D721Med (cell line): ENCODE measurements around the gene FAT1.

ENCODE experiments used
- DNase-seq: peaks from one replicate; pipeline ENCODE4 v3.0.0; 2011; ENCODE audit warnings: low spot score; ENCODE audit not compliant: insufficient read length
- FAIRE-seq: peaks from 2 replicates; lab custom pipeline; 2011; peaks lifted over from hg19 to GRCh38; lab: Jason Lieb, UNC
- CTCF ChIP-seq: IDR thresholded peaks from 2 replicates; pipeline ENCODE4 v1.5.1; 2012; ENCODE audit warnings: mild to moderate bottlenecking, control low read depth; ENCODE audit not compliant: insufficient read depth; ENCODE audit errors: missing control alignments

Gene FAT1

DNA sequence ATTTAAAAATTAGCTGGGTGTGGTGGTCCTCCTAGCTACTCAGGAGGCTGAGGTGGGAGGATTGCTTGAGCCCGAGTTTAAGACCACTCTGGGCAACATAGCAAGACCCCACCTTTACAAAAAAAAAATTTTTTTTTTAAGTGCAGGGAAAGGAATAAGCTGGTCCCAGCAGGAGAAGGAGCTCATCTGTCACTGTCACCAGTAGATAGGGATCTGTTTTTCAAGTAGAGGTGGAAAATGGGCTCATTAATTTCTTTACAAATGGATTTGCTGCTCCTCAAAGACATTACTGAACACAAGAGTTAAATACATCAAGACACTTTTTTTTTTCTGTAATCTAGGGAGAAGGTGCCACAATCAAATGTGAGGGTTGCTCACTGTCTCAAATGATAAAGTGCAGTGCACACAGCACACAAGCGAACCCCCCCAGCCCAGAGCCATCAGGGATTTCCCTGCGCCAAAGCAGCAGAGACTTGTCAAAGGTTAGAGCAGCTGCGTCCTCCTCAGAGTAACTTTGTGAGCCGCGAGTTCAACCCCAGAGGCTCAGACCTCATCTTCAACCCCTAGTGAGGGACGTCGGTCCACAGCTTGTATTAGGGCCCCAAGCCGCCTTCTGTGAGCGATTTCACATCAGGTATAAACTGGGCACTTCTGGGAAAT, 154.0 kb downstream of the FAT1 start:
- no peak for FAIRE-seq

DNA sequence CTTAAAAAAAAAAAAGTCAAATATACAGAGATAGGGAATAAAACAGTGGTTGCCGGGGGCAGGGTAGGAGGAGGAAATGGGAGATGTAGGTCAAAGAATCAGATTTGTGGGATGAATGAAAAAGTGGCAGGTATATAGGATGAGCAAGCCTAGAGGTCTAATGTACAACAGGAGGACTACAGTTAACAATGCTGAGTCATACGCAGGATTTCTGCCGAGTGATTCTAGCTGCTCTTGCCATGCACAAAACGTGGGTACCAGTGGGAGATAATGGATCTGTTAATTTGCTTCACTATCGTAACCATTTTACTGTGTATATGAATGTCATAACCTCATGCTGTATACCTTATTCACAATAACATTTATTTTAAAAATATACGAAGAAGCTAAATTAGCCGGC, 157.6 kb downstream of the FAT1 start:
- FAIRE-seq (no peak), DNase-seq (no peak)
- no peak for TF ChIP-seq CTCF

More for the DNA sequence above, 154.0 kb downstream of the FAT1 start:
- TF ChIP-seq CTCF = no peak
- DNase-seq = no peak

DNA sequence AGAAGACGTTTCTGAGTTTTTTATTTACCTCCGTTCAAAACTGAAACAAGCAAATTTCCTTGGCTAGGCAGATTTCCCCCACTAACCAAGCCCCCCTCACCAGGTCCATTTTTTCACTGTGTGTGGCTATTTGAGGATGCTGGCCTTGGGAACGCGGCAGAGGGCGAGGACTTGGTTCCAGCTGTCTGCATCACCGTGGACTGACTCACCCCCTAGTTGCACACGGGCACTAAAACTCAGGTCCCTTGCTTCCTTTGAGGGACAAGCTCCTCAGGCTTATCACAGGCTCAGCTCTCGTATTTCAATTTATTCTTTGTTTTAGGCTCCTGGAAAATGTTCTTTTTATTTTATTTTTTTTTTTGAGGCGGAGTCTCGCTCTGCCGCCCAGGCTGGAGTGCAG, 159.9 kb downstream of the FAT1 start:
- TF ChIP-seq CTCF = no peak
- FAIRE-seq (no peak), DNase-seq (no peak)

DNA sequence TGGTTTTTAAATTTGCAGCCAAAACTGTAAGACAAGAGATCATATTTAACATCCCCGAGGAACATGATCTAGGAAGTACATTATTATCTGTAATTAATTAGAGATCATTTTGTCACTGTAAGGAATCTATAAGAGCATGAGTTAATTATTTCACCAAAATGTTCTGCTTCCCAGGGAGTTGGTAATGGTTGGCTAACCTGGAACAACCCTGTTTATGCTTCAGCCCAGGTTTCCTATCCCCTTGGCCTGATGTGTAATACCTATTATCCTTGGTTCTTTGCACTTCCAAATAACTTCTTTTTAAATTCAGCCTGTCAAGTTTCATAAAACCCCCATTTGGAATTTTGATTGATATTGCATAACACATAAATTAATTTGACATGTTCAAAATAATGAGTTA, 161.9 kb downstream of the FAT1 start:
- FAIRE-seq = no peak
- no peak for DNase-seq
- TF ChIP-seq CTCF = no peak

GRCh38 chr4:186560647-186561046, 163.0 kb downstream of the FAT1 start:
- FAIRE-seq = no peak
- no peak for DNase-seq
- no peak for TF ChIP-seq CTCF

DNA sequence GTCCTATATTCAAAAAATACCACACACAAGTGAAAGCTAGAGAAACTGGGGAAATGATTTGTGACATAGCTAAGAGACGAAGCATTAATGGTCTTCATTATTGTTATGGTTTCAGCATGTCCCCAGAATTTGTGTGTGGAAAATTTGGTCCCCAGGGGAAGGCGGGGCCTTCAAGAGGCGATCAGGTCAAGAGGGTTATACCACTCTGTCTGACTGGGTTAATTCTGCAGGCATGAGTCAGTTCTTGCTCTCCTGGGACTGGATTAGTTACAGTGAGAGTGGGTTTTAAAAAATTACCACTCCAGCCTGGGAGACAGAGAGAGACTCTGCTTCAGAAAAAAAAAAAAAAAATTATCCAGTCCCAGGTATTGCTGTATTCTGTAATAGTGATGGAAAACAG, 166.2 kb downstream of the FAT1 start:
- no peak for FAIRE-seq
- DNase-seq = no peak
- no peak for TF ChIP-seq CTCF

GRCh38 chr4:186557061-186557460, 166.6 kb downstream of the FAT1 start:
- FAIRE-seq (no peak), DNase-seq (no peak)

More at GRCh38 chr4:186557061-186557460, 166.6 kb downstream of the FAT1 start:
- TF ChIP-seq CTCF = no peak
